Gastrocnemius medialis (tissue), 4 donors: Measurements from ENCODE around the gene DNAAF5.

Source experiments
- POLR2A ChIP-seq, 2 donors: fragments of 450-650 bp; IDR thresholded peaks; one replicate each; pipeline ENCODE4 v1.6.1; 2017; ENCODE audit warnings: antibody characterized with exemption in 2 of 2, mild to moderate bottlenecking in 2 of 2, moderate library complexity in 2 of 2
- TF ChIP-seq, protein P1 (sequence below), 5 experiments: fragments of 450-650 bp in 3 of 5; fragments of 200-600 bp in 2 of 5; sonication (generic) in 2 of 5; IDR thresholded peaks in 4 of 5; conservative IDR thresholded peaks in 1 of 5; 1 replicate in 4 of 5; 2 replicates in 1 of 5; pipeline ENCODE4 v1.5.1; 2016 to 2019; ENCODE audit warnings: antibody characterized with exemption in 5 of 5, mild to moderate bottlenecking in 3 of 5, moderate library complexity in 3 of 5

- TF ChIP-seq, protein P1, sequence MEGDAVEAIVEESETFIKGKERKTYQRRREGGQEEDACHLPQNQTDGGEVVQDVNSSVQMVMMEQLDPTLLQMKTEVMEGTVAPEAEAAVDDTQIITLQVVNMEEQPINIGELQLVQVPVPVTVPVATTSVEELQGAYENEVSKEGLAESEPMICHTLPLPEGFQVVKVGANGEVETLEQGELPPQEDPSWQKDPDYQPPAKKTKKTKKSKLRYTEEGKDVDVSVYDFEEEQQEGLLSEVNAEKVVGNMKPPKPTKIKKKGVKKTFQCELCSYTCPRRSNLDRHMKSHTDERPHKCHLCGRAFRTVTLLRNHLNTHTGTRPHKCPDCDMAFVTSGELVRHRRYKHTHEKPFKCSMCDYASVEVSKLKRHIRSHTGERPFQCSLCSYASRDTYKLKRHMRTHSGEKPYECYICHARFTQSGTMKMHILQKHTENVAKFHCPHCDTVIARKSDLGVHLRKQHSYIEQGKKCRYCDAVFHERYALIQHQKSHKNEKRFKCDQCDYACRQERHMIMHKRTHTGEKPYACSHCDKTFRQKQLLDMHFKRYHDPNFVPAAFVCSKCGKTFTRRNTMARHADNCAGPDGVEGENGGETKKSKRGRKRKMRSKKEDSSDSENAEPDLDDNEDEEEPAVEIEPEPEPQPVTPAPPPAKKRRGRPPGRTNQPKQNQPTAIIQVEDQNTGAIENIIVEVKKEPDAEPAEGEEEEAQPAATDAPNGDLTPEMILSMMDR (IDR thresholded peaks at IDR 0.05 in 4 of 5, conservative IDR thresholded peaks at IDR 0.05 in 1 of 5) = no peak
- no peak for TF ChIP-seq POLR2A (IDR thresholded peaks at IDR 0.05)
Observed at GRCh38 chr7:780516-780915, 54.0 kb downstream of the DNAAF5 start.
